Gastrocnemius medialis (tissue), 4 donors: ENCODE measurements around the gene SPTBN5. TPM values are rescaled to one million over a fixed set of nuclear protein-coding genes. Genes with fewer than 3 reads are reported as not detected.

Source experiments
- ATAC-seq, 2 donors: fragments of 150-250 bp; one replicate each; pipeline ENCODE4 v1.9.1; 2016
- DNase-seq, 2 donors: peaks; one replicate each; pipeline ENCODE4 v3.0.0-alpha.2; 2019
- H3K27ac ChIP-seq, 4 donors: fragments of 200-600 bp; sonication (generic); 1 replicate in 1 of 4; 2 replicates in 3 of 4; pipeline ENCODE4 v1.5.1; 2016 to 2018; ENCODE audit warnings: mild to moderate bottlenecking in 2 of 4, moderate library complexity in 1 of 4
- H3K27me3 ChIP-seq, 3 donors: fragments of 200-600 bp; sonication (generic) in 2 of 3; 1 replicate in 1 of 3; 2 replicates in 2 of 3; pipeline versions ENCODE4 v1.5.1 to v1.6.0; 2016 to 2019; ENCODE audit warnings: mild to moderate bottlenecking in 1 of 3, moderate library complexity in 1 of 3
- H3K36me3 ChIP-seq, 2 donors: fragments of 200-600 bp; sonication (generic) in 1 of 2; one replicate each; pipeline ENCODE4 v1.5.1; 2017 to 2018
- H3K4me1 ChIP-seq, 2 donors: fragments of 200-600 bp; sonication (generic) in 1 of 2; one replicate each; pipeline ENCODE4 v1.5.1; 2016 to 2017; ENCODE audit warnings: mild to moderate bottlenecking in 2 of 2
- H3K4me3 ChIP-seq, 4 donors: fragments of 200-600 bp; sonication (generic) in 3 of 4; 1 replicate in 1 of 4; 2 replicates in 3 of 4; pipeline ENCODE4 v1.5.1; 2016 to 2019; ENCODE audit warnings: mild to moderate bottlenecking in 2 of 4
- H3K9me3 ChIP-seq, 3 donors: fragments of 200-600 bp; sonication (generic) in 2 of 3; 1 replicate in 1 of 3; 2 replicates in 2 of 3; pipeline ENCODE4 v1.5.1; 2016 to 2019
- POLR2A ChIP-seq, 2 donors: fragments of 450-650 bp; IDR thresholded peaks; one replicate each; pipeline ENCODE4 v1.6.1; 2017; ENCODE audit warnings: antibody characterized with exemption in 2 of 2, mild to moderate bottlenecking in 2 of 2, moderate library complexity in 2 of 2
- in situ Hi-C, 4 donors: fragments of 200-750 bp; cut with MboI; loops; one replicate each; pipeline versions ENCODE4 v1.15.0 to v1.8.0; 2017; ENCODE audit warnings: low sequenced_read_pairs in 4 of 4
- intact Hi-C: fragments of 100-400 bp; cut with DNase I; formaldehyde crosslinking; loops from one replicate; pipeline ENCODE4 v1.15.1; 2023; ENCODE audit warnings: low total_unique reads
- total RNA-seq, 4 donors: library from RNA; depleted of rRNA; stranded (reverse); fragments of >200 nt; gene quantifications; one replicate each; pipeline versions ENCODE4 v1.1.0 to v1.2.3, GENCODE V29; 2016
- TF ChIP-seq, protein P1 (sequence below), 5 experiments: fragments of 450-650 bp in 3 of 5; fragments of 200-600 bp in 2 of 5; sonication (generic) in 2 of 5; IDR thresholded peaks in 4 of 5; conservative IDR thresholded peaks in 1 of 5; 1 replicate in 4 of 5; 2 replicates in 1 of 5; pipeline ENCODE4 v1.5.1; 2016 to 2019; ENCODE audit warnings: antibody characterized with exemption in 5 of 5, mild to moderate bottlenecking in 3 of 5, moderate library complexity in 3 of 5

The SPTBN5 gene
- total RNA-seq, 4 donors from 2014 or later: 0.03 to 0.05 (median 0.04) TPM; not detected in 1

DNA sequence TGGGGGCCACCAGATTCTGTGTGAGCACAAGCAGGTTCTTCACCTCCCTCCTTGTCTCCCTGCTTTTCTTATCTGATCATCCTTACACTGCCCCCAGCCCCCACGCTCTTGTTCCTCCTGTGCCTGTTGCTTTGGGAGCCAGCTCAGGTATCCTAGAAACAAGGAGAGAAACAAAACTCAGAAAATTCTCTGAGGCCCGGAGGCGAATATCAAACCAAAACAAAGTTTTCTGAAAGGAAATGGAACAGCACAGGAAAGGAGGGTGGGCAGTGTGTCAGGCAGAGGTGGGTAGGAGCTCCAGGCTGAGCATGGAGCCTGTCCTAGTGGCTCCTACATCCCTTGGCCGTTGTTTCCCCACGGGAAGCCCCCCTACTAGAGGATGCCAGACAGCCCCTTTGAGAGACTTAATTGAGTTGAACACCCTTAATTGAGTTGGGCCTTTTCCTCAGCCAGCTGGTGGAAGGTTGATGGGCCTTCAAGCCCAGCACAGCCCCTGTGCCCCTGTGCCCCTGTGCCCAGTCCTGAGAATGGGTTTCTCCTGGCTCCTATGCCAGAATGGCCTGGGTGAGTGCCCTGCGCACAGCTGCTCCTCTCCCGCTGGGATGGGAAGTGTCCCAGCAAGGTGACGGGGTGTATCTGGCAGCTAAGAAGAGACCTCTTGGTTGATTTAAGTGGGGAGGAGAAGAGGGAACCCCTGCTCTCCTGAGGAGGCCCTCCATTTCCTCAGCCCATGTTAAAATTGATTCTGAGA lies 88.8 kb downstream of the SPTBN5 start:
- no peaks in the 10 kb centered on the region for H3K27me3 ChIP-seq
- H3K27ac ChIP-seq: no peak overlapping the region
- peaks cover 3 to 7% of the 10 kb centered on the region in 2 donors for H3K4me1 ChIP-seq
- H3K36me3 ChIP-seq: peaks cover 0 to 10% of the 10 kb centered on the region in 2 donors
- TF ChIP-seq POLR2A (IDR thresholded peaks at IDR 0.05): no peak
- TF ChIP-seq, protein P1, sequence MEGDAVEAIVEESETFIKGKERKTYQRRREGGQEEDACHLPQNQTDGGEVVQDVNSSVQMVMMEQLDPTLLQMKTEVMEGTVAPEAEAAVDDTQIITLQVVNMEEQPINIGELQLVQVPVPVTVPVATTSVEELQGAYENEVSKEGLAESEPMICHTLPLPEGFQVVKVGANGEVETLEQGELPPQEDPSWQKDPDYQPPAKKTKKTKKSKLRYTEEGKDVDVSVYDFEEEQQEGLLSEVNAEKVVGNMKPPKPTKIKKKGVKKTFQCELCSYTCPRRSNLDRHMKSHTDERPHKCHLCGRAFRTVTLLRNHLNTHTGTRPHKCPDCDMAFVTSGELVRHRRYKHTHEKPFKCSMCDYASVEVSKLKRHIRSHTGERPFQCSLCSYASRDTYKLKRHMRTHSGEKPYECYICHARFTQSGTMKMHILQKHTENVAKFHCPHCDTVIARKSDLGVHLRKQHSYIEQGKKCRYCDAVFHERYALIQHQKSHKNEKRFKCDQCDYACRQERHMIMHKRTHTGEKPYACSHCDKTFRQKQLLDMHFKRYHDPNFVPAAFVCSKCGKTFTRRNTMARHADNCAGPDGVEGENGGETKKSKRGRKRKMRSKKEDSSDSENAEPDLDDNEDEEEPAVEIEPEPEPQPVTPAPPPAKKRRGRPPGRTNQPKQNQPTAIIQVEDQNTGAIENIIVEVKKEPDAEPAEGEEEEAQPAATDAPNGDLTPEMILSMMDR (IDR thresholded peaks at IDR 0.05 in 4 of 5, conservative IDR thresholded peaks at IDR 0.05 in 1 of 5): no peak
- DNase-seq: no peak
- intact Hi-C loops: no loop called here
- in situ Hi-C loops: loop anchor here in 1 of 4 donors (25.0 kb wide), 1 partner anchor 193 kb away; no protein-coding TSS in a partner anchor
- ATAC-seq: no peak
- no peak overlapping the region for H3K4me3 ChIP-seq
- H3K9me3 ChIP-seq: no peaks in the 10 kb centered on the region

DNA sequence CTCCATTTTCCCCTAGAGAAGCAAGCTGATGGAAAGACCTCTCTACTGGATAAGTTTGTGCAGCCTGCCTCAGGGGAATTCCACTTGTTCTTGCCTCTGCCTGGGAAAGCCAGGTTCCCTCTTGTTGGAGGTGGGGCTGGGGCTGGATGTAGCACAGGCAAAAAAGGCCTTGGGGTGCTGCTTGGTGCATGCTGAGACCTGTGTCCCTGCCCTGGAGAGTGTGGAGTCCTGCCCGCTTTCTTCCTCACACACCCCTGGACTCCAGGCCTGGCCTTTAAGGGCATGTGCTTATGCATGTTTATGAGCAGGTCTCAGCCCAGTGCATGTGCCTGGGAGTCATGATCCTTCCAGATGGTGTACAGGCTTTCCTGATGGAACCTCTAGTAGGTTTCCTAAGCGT lies 89.5 kb downstream of the SPTBN5 start:
- intact Hi-C loops: no loop called here
- H3K27ac ChIP-seq: no peak overlapping the region

DNA sequence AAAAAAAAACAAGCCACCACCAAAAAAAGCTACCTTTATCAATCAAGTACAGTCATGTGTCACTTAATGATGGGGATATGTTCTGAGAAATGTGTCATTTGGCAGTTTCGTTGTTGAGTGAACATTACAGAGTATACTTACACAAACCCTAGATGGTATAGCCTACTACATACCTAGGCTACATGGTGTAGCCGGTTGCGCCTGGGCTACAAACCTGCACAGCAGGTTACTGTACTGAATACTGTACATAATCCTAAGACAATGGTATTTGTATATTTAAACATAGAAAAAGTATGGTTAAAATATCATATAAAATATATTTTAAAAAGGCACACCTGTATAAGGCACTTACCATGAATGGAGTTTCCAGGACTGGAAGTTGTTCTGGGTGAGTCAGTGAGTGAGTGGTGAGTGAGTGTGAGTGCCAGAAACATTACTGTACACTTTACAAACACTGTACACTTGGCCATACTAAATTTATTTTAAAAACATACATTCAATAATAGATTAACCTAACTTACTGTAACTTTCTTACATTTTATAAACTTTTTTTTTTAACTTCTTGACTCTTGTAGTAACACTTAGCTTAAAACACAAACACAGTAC lies 91.9 kb downstream of the SPTBN5 start:
- in situ Hi-C loops (loop anchor here in 1 of 4 donors (25.0 kb wide), 1 partner anchor 190 kb away; no protein-coding TSS in a partner anchor), intact Hi-C loops (no loop called here)
- H3K36me3 ChIP-seq: peaks cover 0 to 14% of the 10 kb centered on the region in 2 donors
- H3K27ac ChIP-seq: no peak overlapping the region
- no peaks in the 10 kb centered on the region for H3K9me3 ChIP-seq
- TF ChIP-seq POLR2A (IDR thresholded peaks at IDR 0.05): no peak
- TF ChIP-seq, protein P1 (IDR thresholded peaks at IDR 0.05 in 4 of 5, conservative IDR thresholded peaks at IDR 0.05 in 1 of 5): no peak
- no peak overlapping the region for H3K4me3 ChIP-seq
- peaks cover 3 to 9% of the 10 kb centered on the region in 2 donors for H3K4me1 ChIP-seq
- no peak for DNase-seq
- H3K27me3 ChIP-seq: no peaks in the 10 kb centered on the region
- ATAC-seq: no peak

More for the DNA sequence above, 89.5 kb downstream of the SPTBN5 start:
- H3K4me1 ChIP-seq: peaks cover 3 to 7% of the 10 kb centered on the region in 2 donors
- no peak for DNase-seq
- in situ Hi-C loops: loop anchor here in 1 of 4 donors (25.0 kb wide), 1 partner anchor 192 kb away; no protein-coding TSS in a partner anchor
- H3K27me3 ChIP-seq: no peaks in the 10 kb centered on the region
- no peak overlapping the region for H3K4me3 ChIP-seq
- H3K9me3 ChIP-seq: no peaks in the 10 kb centered on the region
- H3K36me3 ChIP-seq: peaks cover 0 to 14% of the 10 kb centered on the region in 2 donors
- no peak for ATAC-seq
- TF ChIP-seq POLR2A (IDR thresholded peaks at IDR 0.05): no peak
- TF ChIP-seq, protein P1 (IDR thresholded peaks at IDR 0.05 in 4 of 5, conservative IDR thresholded peaks at IDR 0.05 in 1 of 5): no peak

- ATAC-seq (no peak), DNase-seq (no peak)
- intact Hi-C loops: no loop called here
- H3K4me1 ChIP-seq: peaks cover 9 to 14% of the 10 kb centered on the region in 2 donors
- H3K27ac ChIP-seq: no peak overlapping the region
- no peaks in the 10 kb centered on the region for H3K9me3 ChIP-seq
- H3K27me3 ChIP-seq: no peaks in the 10 kb centered on the region
- no peak overlapping the region for H3K4me3 ChIP-seq
- in situ Hi-C loops: loop anchor here in 1 of 4 donors (25.0 kb wide), 1 partner anchor 189 kb away; no protein-coding TSS in a partner anchor
- H3K36me3 ChIP-seq: peaks cover 0 to 14% of the 10 kb centered on the region in 2 donors
- TF ChIP-seq POLR2A (IDR thresholded peaks at IDR 0.05): no peak
- TF ChIP-seq, protein P1 (IDR thresholded peaks at IDR 0.05 in 4 of 5, conservative IDR thresholded peaks at IDR 0.05 in 1 of 5): no peak
These were observed 92.7 kb downstream of the SPTBN5 start for GRCh38 chr15:41801185-41801584.
